Activated CD8-positive, alpha-beta memory T cell treated with anti-CD3 and anti-CD28 coated beads, Interleukin-2, amount 50 U/mL, for 1 hour (primary cell): Measurements from ENCODE around the gene BPGM.

ENCODE experiments used
- DNase-seq: peaks from one replicate; pipeline ENCODE4 v3.0.0-alpha.2; 2020; ENCODE audit errors: extremely low read depth

BPGM gene

GRCh38 chr7:134720091-134720935 lies 73.7 kb downstream of the BPGM start:
- DNase-seq, result no peak

- DNase-seq, result no peak
These were observed 74.5 kb downstream of the BPGM start for GRCh38 chr7:134721171-134721570.

GRCh38 chr7:134722786-134723322 lies 76.2 kb downstream of the BPGM start:
- DNase-seq, result no peak

GRCh38 chr7:134723892-134724291 lies 77.2 kb downstream of the BPGM start:
- no peak for DNase-seq

- no peak for DNase-seq
These were observed 78.0 kb downstream of the BPGM start for GRCh38 chr7:134724606-134725005.

- no peak for DNase-seq
These were observed 79.9 kb downstream of the BPGM start for GRCh38 chr7:134726581-134726980.

GRCh38 chr7:134727711-134728110 lies 81.1 kb downstream of the BPGM start:
- no peak for DNase-seq
